SK-N-MC (cell line): ENCODE results near the gene RNF186.

Source experiments
- EZH2 ChIP-seq: fragments of 200-600 bp; sonication (generic); IDR thresholded peaks from one replicate; pipeline ENCODE4 v1.6.1; 2017; ENCODE audit warnings: antibody characterized with exemption
- POLR2AphosphoS5 ChIP-seq: IDR thresholded peaks from 2 replicates; pipeline ENCODE4 v1.6.1; 2012; ENCODE audit warnings: mild to moderate bottlenecking, low read depth, low read length, borderline replicate concordance

- TF ChIP-seq EZH2 (no peak), POLR2AphosphoS5 (no peak)
Observed at GRCh38 chr1:19776933-19777332, 38.1 kb downstream of the RNF186 start.
